GM19043 (cell line): ENCODE data around the gene CMSS1.

Experiments
- ATAC-seq: cut with Tn5 transposase; IDR thresholded peaks from one replicate; pipeline ENCODE4 v1.9.1; 2021; ENCODE audit warnings: low read depth; ENCODE audit not compliant: unreplicated experiment

CMSS1 gene

DNA sequence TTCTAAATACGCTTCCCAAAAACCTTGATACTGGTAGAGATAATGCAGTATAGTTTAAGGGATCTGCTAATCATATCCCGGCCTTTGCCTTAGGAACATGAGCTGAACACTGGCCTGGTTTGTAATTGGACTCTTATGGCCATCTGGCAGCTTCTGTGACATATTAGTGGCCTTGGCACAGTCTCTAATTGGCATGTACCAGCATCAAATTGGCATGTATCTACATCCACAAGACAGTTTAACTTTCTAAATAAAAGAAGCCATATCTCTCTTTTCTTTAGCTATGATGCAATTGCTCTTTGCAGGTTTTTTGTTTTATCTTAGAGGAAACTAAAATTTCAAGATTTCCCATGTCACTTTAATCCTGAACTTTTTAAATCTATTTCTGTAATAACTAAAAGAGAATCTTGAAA, 341.3 kb downstream of the CMSS1 start:
- no peak for ATAC-seq

DNA sequence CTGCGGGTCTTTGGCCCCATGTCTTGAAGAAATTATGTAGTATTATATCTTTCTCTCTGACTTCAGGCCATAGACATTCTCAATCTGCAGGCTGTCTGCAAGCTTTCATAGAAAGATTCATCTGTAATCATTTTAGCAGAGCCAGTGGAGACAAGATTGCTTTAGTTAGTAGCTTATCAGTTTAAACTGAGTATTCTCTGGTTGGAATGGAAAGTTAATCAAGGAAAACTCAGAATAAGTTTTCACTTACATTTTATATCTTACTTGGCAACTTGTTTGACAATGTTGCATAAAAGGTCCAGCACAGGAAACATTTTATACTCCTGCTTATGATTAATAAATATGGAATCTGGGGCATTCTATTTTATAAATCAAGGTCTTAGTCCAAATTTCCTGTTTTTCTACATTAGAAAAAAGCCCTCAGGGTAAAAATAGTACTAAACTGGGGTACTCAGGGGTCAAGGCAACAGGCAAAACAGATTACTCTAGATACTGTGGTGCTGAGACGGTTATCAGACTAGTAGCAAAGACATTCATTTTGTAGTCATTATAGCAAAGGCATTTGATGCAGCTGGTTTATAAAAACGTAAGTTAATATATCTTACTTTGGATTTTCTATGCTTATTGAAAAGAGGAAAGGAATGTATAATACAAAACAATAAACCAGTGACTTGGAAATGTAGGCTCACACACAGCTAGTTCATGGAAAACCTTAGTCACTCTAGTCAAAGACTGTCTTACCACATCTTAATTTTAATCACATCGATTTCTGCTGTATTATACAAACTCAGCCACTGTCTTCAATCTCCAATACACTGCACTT, 341.9 kb downstream of the CMSS1 start:
- no peak for ATAC-seq

DNA sequence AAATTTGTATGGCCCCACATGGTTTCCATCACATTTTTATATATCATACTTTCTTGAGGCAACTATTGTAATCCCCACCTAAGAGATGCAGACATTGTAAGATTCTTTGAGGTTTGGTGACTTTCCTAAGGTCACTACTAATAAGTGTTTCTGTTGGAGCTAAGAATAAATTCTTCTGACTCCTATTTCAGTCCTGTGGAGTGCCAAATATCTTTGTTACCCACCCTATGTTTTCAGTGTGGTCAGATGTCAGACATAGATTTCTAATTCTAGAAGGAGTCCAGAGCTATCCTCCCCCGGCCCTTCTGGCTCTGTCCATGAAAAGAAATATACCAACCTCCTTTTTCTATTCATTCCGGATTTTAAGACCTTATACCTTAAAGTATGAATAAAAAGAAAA, 342.9 kb downstream of the CMSS1 start:
- no peak for ATAC-seq

DNA sequence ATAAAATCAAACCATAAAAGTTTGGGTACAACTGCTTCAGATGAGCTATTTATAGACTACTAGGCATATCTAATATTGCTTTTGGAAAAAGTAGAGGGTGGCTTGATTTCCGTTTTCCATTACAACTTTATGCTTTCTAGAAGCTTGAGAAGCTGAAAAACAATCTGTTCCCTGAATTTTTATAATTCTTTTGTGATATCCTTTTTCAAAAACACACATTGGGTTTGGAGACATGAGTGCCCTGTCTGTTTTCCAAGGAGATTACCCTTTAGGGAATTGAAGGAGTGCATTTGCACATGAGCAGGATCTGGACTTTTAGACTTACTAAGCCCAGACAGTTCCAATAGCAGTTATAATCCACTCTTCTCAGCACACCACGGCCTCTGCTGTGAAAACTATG, 346.1 kb downstream of the CMSS1 start:
- no peak for ATAC-seq

DNA sequence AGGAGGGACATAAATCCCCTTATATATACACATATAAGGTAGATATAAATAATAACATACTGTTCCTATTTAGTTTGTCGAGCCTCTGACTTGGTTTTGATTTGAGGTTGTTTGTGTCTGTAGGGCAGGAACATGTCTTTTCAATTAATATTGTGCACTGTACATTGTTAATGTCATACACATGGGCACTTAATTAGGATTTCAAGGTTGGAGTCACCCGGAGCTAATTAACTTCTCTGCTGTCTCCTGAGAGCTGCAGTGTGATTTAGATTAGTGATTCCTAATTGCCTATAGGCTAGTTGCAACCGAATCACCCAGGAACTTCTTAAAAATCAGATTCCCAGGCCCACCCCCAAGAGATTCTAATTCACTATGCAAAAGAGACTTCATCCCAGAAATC, 347.1 kb downstream of the CMSS1 start:
- no peak for ATAC-seq

DNA sequence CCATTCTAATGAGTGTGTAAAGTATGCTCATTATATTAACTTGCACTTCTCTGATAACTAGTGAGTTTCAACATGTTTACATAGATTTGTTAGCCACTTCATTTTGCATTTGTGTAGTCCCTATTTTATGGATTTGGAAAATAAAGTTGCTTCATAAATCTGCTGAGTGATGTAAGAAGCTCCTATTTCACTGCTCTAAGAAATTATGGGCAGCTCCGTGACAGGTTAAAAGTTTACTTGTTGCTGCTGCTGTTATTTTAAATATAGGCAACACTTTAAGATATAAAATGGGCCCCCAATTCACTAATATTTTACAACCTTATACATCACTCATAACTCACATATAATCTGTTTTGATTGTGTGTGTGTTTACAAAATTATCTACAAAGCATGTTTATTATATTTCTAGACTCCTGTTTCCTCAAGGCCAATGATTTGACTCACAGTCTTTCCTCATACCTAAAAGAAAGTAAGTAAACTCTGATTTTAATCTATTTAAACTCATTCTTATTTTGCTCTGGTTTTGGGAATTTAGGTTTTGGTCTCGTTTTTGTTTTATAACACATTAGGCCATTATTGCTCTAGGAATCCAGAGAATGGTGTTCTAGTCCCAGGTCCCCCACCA, 348.4 kb downstream of the CMSS1 start:
- ATAC-seq, result no peak

DNA sequence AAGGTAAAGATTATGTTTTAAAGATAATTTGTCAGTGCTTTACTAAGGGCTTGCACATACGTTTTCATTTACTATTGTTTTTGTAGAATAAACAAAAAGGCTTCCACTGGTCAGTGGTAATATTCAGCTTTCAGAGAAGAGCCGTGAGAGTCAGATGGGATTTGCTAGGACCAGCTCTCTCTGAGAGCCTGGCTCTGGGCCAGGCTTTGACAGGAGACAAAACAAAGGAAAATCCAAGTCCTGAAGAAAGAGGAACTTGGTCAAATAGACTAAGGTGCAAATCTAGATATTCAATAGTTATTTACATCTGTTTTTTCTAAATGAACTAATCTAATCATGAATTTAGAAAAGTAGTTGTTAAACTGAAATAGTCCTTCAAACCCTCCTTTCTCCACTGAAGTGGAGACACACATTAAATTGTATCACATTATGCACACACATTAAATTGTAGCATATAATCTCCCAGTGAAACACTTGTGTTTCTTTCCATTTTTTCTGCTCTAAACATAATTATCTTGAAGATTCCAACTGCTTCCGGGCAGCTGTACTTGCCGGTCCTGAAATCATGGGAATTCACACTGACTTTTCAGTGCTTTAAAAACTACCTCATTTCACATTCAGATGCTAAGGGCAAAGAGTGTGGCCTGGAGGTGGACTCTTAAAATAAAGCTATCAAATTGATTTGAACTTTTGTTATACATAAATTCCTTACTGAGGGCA, 351.7 kb downstream of the CMSS1 start:
- no peak for ATAC-seq

DNA sequence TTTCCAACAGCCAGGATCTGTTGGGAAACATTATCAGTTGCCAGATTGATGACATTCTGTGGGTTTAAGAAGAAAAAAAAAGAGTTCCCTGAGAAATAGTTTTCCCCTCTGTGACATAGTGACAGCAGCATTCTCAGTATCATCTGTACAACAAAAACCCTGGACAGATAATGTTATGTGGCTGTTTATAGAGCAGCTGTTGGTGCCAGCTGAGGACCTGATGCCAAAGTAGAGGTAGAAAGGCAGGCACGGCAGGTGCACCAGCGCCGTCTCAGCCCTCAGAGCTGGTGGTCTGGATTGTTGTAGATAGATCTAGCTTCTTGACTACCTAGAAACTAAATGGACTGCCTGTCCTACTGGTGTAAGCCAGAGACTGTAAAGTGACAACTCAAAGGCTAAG, 352.8 kb downstream of the CMSS1 start:
- no peak for ATAC-seq

DNA sequence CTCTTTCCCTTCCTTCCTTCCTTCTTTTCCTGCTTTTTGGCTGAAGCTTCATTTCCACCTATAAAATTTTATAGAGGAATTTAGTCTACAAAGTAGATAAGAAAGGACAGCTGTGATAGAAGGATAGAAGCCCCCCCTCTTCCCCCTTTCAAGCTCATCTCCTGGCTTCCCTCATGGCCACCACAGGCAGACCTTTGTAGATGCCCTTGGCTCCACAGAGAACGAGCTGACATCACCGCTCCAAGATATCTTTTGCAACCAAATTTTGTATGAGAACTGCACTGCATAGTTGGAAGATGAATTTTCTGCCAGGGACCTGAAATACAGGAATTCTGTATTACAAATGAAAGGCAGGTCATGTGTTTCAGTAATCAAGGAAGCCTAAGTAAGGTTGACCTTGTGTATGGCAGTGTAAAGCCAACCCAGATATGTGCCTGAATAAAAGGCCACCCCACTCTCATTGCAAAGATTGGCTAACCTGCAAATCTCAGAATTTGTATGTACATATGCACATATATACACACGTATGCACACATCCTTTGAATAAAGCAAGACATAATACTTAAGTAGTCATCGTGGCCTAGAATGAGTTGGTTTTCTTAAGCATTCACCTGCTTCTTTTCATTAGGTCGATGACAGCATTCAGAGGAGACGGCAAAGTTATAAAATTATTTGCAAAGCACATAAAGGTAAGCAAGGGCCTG, 353.7 kb downstream of the CMSS1 start:
- ATAC-seq, result no peak

DNA sequence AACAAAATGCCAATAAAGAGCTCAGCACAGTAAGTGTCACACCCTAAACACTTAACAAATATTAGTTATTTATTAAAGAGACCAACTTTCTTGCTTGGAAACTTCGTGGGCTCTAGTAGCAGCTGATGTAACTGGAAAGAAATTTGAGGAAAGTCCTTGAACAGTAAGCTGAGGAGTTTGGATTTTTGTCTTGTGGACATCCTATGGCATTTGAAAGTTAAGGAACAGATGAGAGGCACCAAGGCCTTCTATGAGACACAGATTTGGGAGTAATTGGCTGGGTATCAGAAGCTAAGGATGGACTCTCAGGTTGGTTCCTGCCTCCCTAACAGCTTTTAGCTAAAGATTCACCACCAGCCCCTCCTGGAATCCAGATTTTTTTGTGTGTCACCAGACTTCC, 356.3 kb downstream of the CMSS1 start:
- no peak for ATAC-seq

DNA sequence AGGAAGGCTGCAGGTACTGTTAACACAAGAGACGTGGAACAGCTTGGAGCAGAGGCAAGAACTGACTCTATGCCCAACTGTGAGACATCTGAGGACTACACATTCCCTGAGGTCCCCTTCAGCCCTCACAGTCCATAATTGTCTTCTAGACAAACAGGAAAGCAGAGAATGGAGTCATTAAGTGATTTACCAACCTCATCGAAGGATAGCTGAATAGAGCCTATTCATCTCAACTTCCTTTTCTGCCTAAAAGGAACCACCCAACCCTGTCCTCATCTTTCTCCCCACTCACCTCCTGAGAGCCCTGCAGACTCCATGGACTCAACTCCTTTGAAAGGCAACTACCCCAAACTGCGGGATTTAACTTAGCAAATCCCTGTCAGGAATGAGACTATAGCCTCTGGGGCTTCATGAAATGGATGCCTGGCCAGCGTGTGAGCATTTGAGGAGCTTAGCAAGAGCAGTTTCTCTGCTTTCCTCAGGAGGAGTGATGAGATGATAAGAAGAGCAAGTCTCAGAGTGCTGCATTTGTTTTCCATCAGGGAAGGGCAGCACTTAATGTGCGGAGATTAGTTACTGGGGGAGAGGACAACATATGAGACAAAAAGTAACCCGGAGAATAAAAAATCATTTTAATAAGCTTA, 358.1 kb downstream of the CMSS1 start:
- ATAC-seq, result no peak

DNA sequence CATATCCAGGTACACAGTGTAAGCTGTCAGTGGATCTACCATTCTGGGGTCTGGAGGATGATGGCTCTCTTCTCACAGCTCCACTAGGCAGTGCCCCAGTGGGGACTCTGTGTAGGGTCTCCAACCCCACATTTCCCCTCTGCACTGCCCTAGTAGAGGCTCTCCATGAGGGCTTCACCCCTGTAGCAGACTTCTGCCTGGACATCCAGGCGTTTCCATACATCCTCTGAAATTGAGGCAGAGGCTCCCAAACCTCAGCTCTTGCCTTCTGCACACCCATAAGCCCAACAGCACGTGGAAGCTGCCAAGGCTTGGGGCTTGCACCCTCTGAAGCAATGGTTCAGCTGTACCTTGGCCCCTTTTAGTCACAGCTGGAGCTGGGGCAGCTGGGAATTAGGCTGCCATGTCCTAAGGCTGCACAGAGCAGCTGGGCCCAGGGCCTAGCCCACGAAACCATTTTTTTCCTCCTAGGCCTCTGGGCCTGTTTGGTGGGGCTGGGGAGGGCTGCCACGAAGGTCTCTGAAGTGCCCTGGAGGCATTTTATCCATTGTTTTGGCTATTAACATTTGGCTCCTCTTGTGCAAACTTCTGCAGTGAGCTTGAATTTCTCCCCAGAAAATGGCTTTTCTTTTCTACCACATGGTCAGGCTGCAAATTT, 362.2 kb downstream of the CMSS1 start:
- ATAC-seq, result no peak

DNA sequence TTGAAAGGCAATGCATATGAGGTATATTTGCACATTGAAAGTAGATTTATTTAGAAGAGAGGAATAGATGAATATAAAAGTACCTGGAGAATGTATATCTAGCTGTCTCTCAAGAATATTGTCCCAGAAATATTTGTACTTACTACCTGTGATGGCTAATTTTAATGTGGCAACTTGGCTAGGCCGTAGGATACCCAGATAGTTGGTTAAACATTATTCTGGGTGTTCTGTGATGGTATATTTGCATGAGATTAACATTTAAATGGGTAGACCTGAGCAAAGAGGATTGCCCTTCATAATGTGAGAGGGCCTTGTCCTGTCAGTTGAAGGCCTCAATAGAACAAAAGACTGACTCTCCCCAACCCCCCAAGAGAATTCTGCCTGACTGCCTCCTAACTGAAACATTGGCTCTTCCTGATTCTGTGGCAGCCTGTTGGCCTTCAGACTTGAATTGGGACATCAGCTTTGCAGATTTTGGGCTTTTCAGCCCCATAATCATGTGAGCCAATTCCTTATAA, 366.0 kb downstream of the CMSS1 start:
- no peak for ATAC-seq

DNA sequence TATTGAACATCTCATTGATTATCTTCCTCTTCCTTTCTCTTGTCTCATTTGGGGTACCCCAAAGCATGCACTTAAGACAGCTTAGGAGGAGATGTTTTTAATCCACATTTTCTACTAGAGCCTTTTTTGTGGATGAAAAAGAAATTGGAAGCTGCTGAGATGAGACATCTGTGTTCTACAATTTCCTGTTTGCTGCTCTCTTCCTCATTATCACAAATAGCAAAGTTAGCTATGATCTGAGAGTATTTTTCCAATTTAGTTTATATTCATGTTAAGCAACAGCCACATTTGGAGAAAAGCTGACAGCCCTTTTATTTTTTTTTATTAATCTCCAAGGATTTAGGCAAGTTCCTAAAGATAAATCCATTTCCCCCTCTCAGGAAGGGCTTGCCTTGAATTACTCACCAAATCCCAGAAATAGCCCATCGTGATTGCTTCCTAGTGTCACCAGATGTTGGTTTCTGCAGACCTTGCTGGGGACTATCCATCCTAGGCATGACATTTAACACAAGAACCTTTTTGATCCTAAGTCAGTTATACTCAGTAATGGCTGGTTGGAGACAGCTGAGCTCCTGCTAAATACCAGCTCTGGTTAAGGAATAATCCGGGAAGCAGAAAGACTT, 367.4 kb downstream of the CMSS1 start:
- no peak for ATAC-seq

DNA sequence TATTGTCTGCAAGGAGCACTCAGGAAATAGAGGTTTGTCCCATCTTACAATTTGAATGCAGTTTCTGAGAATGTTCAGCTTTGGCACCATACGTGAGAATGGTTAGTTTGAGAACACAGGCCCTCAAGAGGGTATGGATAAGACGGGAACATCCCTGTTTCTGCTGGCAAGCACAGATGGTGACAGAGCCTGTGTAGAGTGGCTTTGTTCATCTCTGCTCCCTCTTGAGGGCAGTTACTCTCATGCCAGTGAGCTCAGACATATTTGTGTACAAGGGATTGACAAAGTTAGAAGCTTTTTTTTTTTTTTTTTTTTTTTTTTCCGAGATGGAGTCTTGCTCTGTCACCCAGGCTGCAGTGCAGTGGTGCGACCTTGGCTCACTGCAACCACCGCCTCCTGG, 368.2 kb downstream of the CMSS1 start:
- no peak for ATAC-seq

DNA sequence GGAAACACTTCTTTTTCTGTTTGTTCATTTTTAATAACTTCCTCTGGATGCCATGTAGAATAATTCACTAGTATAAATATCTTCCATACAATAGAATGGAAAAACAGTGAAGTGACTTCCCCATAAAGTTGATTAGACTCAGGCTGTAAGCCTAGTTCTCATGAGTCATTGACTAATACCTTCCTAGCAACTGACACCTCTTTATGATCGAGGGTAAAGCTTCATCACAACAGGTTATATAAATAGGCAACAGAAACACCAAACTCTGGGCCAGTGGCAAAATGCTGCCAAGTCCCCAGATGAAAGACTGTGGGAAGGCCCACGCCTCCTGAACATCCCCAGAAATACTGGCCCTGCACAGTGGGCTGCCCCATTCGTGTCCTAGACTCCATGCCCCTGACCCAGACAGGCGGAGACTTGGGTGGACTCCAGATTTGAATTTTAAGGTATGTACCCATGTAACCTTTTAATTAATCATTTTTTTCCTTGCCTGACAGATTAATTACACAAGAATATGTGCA, 371.8 kb downstream of the CMSS1 start:
- ATAC-seq, result no peak

DNA sequence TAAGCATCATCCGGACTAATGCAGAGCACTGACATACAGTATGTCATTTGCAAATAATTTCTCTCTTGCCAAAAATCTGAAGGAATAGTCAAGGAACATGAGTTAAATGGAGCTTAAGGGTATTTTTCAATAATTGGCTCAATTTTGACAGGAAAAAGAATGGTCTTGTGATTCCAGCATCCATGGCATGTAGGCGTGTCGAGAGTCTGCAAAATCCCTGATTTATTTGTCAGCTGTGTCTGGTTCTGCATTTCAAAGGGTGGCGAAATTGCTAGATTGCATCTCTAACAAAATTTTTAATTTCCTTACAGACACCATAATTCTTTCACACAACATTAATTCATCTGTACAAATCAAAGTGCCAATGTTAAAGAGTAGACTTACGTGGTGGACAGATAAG, 377.7 kb downstream of the CMSS1 start:
- ATAC-seq, result no peak

DNA sequence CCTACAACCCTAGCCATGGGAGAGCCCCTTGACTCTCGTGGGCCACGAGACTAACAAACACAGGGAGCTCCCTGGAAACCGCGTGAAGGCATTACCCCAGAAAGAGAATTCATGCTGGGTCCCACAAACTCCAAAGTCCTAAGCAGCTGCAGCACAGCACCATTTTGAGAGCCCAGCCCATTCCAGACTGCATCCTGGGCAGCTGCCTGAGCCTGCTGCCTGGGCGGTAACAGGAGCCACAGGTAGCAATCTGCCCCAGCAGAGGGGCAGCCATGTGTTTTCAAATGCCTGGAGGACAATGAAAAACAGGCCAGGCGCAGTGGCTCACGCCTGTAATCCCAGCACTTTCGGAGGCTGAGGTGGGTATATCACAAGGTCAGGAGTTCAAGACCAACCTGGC, 380.2 kb downstream of the CMSS1 start:
- no peak for ATAC-seq

DNA sequence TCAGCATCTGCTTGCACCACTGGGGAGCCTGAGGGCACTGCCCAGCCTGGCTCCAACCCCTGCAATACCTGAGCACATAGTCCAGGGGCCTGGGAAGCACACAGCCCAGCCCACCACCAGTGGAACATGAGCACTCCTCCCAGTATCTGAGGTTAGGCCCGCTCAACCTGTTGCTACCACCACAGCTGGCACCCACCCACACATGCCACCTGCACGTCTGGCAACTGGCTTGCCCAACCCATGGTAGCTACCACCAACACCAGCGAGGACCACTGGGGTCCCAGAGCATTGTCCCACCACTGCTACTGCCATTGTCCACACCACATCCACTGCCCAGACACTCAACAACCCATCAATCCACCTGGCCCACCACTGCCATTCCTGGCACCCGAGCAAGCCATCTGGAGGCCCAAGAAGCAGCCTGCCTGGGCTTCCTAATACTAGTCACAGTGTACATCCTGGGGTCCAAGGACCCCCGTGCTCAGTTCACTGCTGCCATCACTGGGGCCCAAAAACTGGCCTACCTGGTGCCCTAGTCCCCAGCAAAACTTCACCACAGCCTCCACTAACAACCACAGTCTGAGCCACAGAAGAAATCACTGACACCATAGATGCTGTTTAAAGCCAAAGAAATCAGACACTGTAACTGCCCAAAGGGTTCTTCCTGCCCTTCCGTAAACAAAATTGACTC, 381.1 kb downstream of the CMSS1 start:
- no peak for ATAC-seq
